Fibroblast of the conjunctiva (primary cell): ENCODE results near the gene C1RL.
"Not testable (repeated sequence)": the region's sequence is repeated elsewhere in the genome, so short reads cannot be mapped to it uniquely, and the experiment has no call there.

ENCODE experiments used
- DNase-seq: peaks from one replicate; pipeline ENCODE4 v3.0.0-alpha.2; 2010; ENCODE audit warnings: low read depth

Gene C1RL

GRCh38 chr12:7061596-7061995 is 47.4 kb downstream of the C1RL start:
- no peak for DNase-seq

- DNase-seq = no peak
Measured at GRCh38 chr12:7061138-7061537, 47.9 kb downstream of the C1RL start.

- DNase-seq = peak; percentile 96
Measured at GRCh38 chr12:7060353-7060954, 48.6 kb downstream of the C1RL start, which contains the start of gene C1S. Gene C1S, plus strand, starts transcription at chr12:7060718. Its CDS starts 1,195 bp downstream, at chr12:7061913.

GRCh38 chr12:7059780-7060179 is 49.2 kb downstream of the C1RL start:
- no peak for DNase-seq

- no peak for DNase-seq
Measured at GRCh38 chr12:7058850-7059395, 50.1 kb downstream of the C1RL start.

- no peak for DNase-seq
Measured at GRCh38 chr12:7058163-7058845, 50.7 kb downstream of the C1RL start.

- not testable (repeated sequence) for DNase-seq
Measured at GRCh38 chr12:7055736-7056135, 53.3 kb downstream of the C1RL start.

- no peak for DNase-seq
Measured at GRCh38 chr12:7054925-7055324, 54.1 kb downstream of the C1RL start.

GRCh38 chr12:7049973-7050372 is 59.0 kb downstream of the C1RL start:
- DNase-seq = not testable (repeated sequence)

- not testable (repeated sequence) for DNase-seq
Measured at GRCh38 chr12:7049445-7049951, 59.5 kb downstream of the C1RL start.

GRCh38 chr12:7047306-7047705 is 61.7 kb downstream of the C1RL start:
- DNase-seq = no peak

- no peak for DNase-seq
Measured at GRCh38 chr12:7046383-7047105, 62.5 kb downstream of the C1RL start.

GRCh38 chr12:7045913-7046312 is 63.1 kb downstream of the C1RL start:
- no peak for DNase-seq
